ENCODE measurements around the gene GAMT.

GAMT gene

DNA sequence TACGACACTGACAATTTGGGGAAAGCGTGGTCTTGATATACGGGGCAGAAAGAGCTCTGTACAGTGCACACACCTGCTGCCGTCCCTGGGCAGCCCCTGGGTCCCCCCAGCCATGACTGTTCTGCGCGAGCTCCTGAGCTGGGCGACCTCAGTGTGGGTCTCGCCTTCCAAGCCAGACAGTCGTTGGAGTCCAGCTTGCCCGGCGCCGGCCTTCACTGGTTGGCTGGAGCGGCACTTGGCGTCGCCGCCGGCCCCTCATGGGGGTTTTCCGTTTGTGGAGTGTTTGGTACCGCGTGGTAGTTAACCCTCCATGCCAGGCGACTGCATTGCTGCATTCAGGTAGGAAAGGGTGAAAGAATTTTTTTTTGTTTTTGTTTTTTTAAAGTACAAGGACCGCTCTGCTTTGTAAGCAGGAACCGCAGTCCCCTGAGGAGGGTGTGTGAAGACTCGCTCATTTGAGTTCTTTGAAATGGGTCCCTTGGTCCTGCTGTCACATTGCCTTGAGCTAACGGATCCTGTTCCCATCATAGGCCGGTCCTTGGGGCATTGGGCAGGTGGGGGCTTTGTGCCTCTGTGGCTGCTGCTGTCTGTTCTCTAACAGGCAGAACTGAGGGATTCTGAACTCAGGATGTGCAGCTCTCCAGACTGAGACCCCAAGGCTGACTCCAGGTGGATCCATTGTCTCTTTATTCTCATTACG is 26.0 kb upstream of the GAMT start:
- no peak for DNase-seq (ENCODE audit: low read depth)
- no peak for TF ChIP-seq CTCF (IDR thresholded peaks at IDR 0.05; ENCODE audit: low read depth, low read length, missing control alignments)
- no peak overlapping the region for H3K4me3 ChIP-seq (ENCODE audit: low read depth, low read length)
- in situ Hi-C loops (cut with HindIII; ENCODE audit: low sequenced_read_pairs), result no loop called here

DNA sequence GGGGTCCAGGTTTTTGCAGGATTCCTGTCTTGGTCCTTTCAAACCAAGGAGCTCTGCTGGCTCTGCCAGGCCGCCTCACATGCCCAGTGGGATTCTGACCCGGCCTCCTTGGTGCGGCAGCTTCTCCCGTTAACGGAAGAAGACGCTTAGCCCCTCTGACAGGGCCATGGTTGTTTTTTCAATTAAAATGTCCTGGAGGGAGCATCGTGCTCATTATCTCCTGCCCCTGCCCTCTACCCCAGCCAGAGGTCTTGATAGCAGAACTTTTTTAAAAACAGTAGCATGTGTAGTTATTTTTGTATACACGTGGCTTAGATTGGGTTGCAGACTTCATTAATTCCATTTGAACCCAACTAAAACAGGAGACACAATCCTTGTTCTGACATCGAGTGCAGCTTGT is 25.4 kb upstream of the GAMT start:
- TF ChIP-seq CTCF (IDR thresholded peaks at IDR 0.05; ENCODE audit: low read depth, low read length, missing control alignments), result no peak
- in situ Hi-C loops (cut with HindIII; ENCODE audit: low sequenced_read_pairs), result no loop called here
- no peak for DNase-seq (ENCODE audit: low read depth)
- H3K4me3 ChIP-seq (ENCODE audit: low read depth, low read length), result no peak overlapping the region

DNA sequence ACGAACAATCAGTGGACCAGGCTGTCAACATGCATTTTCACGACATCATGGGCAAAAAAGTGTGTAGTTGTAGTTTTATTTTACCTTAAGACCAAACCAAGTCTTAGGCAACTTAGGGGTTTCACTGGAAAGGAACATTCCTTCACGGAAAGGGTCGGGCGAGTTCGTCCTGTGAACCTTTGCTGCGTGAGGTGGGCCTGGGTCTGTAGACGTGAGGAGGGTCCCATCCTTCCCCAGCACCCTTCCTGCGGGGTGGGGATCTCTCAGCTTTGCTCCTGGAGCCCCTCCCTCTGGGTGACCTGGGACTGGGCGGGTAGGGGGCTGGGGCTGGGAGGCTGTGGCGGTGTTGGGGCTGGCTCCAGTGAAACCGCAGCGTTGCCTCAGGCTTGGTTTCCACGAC is 24.6 kb upstream of the GAMT start:
- H3K4me3 ChIP-seq (ENCODE audit: low read depth, low read length), result no peak overlapping the region
- in situ Hi-C loops (cut with HindIII; ENCODE audit: low sequenced_read_pairs), result no loop called here
- no peak for DNase-seq (ENCODE audit: low read depth)
- no peak for TF ChIP-seq CTCF (IDR thresholded peaks at IDR 0.05; ENCODE audit: low read depth, low read length, missing control alignments)

DNA sequence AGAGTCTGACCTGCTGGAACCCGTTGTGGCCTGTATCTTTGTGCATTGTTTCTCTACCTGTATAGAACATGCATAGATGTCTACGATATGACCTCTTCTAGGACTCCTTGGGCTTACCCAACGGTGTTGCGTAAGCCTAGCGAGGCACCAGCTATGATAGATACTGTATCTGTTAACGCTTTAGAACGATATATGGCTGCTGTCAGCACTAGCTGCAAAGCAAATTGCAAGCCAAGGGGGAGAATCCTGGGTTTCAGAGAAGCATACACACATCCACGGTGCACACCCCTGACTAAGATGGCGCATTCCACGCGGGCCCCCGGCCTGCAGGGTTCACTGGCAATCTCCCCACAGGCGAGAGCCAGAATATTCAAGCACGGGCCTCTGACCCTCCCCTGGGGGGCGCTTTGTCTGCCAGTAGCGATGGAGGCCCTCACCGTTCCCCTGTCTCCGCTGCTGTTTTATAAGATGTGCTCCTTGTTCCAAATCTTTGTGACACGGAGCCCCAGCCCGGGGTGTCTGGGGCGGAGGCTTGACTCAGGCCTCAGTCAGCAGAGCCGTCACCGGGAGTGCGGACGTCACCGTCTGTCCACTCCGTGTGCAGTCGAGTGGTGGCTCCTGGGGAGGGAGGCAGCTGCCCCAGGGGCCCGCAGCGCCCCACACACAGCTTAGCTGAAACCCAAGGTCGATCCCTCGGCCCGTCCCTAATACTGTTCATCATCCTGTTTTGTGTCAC is 23.9 kb upstream of the GAMT start:
- in situ Hi-C loops (cut with HindIII; ENCODE audit: low sequenced_read_pairs), result no loop called here
- no peak overlapping the region for H3K4me3 ChIP-seq (ENCODE audit: low read depth, low read length)
- TF ChIP-seq CTCF (IDR thresholded peaks at IDR 0.05; ENCODE audit: low read depth, low read length, missing control alignments), result no peak

GRCh38 chr19:1424192-1424955 is 23.0 kb upstream of the GAMT start:
- TF ChIP-seq CTCF (IDR thresholded peaks at IDR 0.05; ENCODE audit: low read depth, low read length, missing control alignments), result no peak
- in situ Hi-C loops (cut with HindIII; ENCODE audit: low sequenced_read_pairs), result no loop called here
- no peak for DNase-seq (ENCODE audit: low read depth)
- H3K4me3 ChIP-seq (ENCODE audit: low read depth, low read length), result no peak overlapping the region

More for the DNA sequence above, 23.9 kb upstream of the GAMT start:
- no peak for DNase-seq (ENCODE audit: low read depth)

GRCh38 chr19:1423436-1424191 is 22.3 kb upstream of the GAMT start:
- in situ Hi-C loops (cut with HindIII; ENCODE audit: low sequenced_read_pairs), result no loop called here
- no peak for DNase-seq (ENCODE audit: low read depth)
- TF ChIP-seq CTCF (IDR thresholded peaks at IDR 0.05; ENCODE audit: low read depth, low read length, missing control alignments), result no peak
- H3K4me3 ChIP-seq (ENCODE audit: low read depth, low read length), result no peak overlapping the region

Measured in astrocyte of the cerebellum (primary cell).